Panc1 (cell line): Measurements from ENCODE around the gene NT5C1A. TPM values are rescaled to one million over a fixed set of nuclear protein-coding genes. Genes with fewer than 3 reads are reported as not detected.
A peak's percentile ranks its signal among the peaks of the same experiment; 100 is the strongest.

Experiments
- ATAC-seq: fragments of 200-7000 bp; cut with Tn5 transposase; 2 replicates; pipeline ENCODE4 v1.9.1; 2020; ENCODE audit warnings: mild to moderate bottlenecking, moderate library complexity
- BruUV-seq: library from RNA; stranded (reverse); fragments of 400-500 nt; replicated peaks from 2 replicates; lab custom pipeline; 2021; lab: Mats Ljungman, UMichigan
- CTCF ChIA-PET: fragments of 300-600 bp; sonication (Branson Sonifier 250); formaldehyde crosslinking; loops from one replicate; lab custom pipeline; 2022; ENCODE audit warnings: antibody characterized with exemption; lab: Charles Lee
- POLR2A ChIA-PET: fragments of 300-600 bp; sonication (Branson Sonifier 250); formaldehyde crosslinking; loops from one replicate; lab custom pipeline; 2022; ENCODE audit warnings: antibody characterized with exemption; lab: Charles Lee
- DNase-seq: peaks from one replicate; pipeline ENCODE4 v3.0.0-alpha.2; 2010; ENCODE audit warnings: low read depth, low spot score
- H3K27ac ChIP-seq: 2 replicates; pipeline ENCODE4 v1.5.1; 2011; ENCODE audit warnings: mild to moderate bottlenecking, low read length, inconsistent platforms
- H3K27me3 ChIP-seq: fragments of 200-500 bp; sonication (Bioruptor generic); 2 replicates; pipeline ENCODE4 v1.6.0; 2014; ENCODE audit warnings: low read length, inconsistent platforms; ENCODE audit not compliant: control insufficient read depth, insufficient read depth
- H3K36me3 ChIP-seq: fragments of 200-500 bp; sonication (Bioruptor generic); 2 replicates; pipeline ENCODE4 v1.5.1; 2014; ENCODE audit warnings: inconsistent platforms, mild to moderate bottlenecking, low read length, moderate library complexity; ENCODE audit not compliant: control insufficient read depth, insufficient read depth
- H3K4me1 ChIP-seq: 2 replicates; pipeline ENCODE4 v1.5.1; 2011; ENCODE audit warnings: inconsistent platforms, mild to moderate bottlenecking, low read length, moderate library complexity; ENCODE audit not compliant: control insufficient read depth, insufficient read depth
- H3K4me3 ChIP-seq, 2 experiments: 2 replicates each; pipeline ENCODE4 v1.5.1; 2011 to 2012; ENCODE audit warnings: low read depth in 2 of 2, low read length in 2 of 2, mild to moderate bottlenecking in 2 of 2, inconsistent platforms in 1 of 2, moderate library complexity in 1 of 2
- H3K9me3 ChIP-seq: fragments of 200-500 bp; sonication (Bioruptor generic); 2 replicates; pipeline ENCODE4 v1.5.1; 2014; ENCODE audit warnings: low read depth, mild to moderate bottlenecking, inconsistent platforms, low read length, moderate library complexity; ENCODE audit not compliant: control insufficient read depth, insufficient read depth
- POLR2AphosphoS5 ChIP-seq: IDR thresholded peaks from 2 replicates; pipeline ENCODE4 v1.6.1; 2012; ENCODE audit warnings: mild to moderate bottlenecking, low read depth, low read length, moderate library complexity
- SIN3A ChIP-seq: IDR thresholded peaks from 2 replicates; pipeline ENCODE4 v1.6.1; 2012; ENCODE audit warnings: low read depth, mild to moderate bottlenecking, low read length, moderate library complexity, borderline replicate concordance; ENCODE audit not compliant: insufficient read depth
- TCF7L2 ChIP-seq: IDR thresholded peaks from 2 replicates; pipeline ENCODE4 v1.6.1; 2011; ENCODE audit warnings: mild to moderate bottlenecking, low read depth, low read length, inconsistent platforms
- in situ Hi-C: cut with HindIII; loops from 2 replicates; pipeline ENCODE4 v1.10.0; 2016; ENCODE audit warnings: low sequenced_read_pairs, low pct_unique_long_range_greater_than_20kb
- intact Hi-C: fragments of 100-400 bp; cut with micrococcal nuclease; formaldehyde crosslinking; loops from one replicate; pipeline ENCODE4 v1.10.0; 2022; ENCODE audit not compliant: unreplicated experiment
- total RNA-seq: library from RNA; stranded (reverse); gene quantifications from one replicate; pipeline ENCODE4 v1.2.1, GENCODE V29; 2021; ENCODE audit not compliant: unreplicated experiment
- TF ChIP-seq, protein P1 (sequence below): fragments of 450-650 bp; IDR thresholded peaks from 2 replicates; pipeline ENCODE4 v1.5.1; 2017; ENCODE audit warnings: mild to moderate bottlenecking
- TF ChIP-seq, protein P2 (sequence below), 2 experiments: IDR thresholded peaks; 2 replicates each; pipeline ENCODE4 v1.6.1; 2011 to 2012; ENCODE audit warnings: low read depth in 2 of 2, control low read depth in 1 of 2, low read length in 1 of 2, mild to moderate bottlenecking in 1 of 2, moderate library complexity in 1 of 2; ENCODE audit not compliant: insufficient read depth in 1 of 2

NT5C1A gene
- total RNA-seq, 1 experiment from 2014 or later: not detected

DNA sequence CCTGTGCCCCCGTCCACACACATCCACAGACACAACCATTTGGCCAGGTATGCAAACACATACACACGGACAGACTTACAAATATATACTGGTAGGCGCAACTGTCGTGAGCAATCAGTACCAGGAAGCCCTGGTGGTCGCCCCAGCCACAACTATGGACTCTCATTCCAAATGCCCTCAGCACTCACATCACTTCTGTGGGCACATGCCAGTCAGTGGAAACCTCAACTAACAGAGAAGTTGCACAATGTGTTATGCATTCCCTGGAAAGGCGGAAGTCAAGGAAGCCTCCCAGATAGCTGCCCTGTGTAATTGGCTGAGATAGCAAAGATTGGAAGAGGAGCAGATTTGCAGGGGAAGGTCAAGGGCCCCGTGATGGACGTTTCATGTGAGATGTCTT lies 31.0 kb downstream of the NT5C1A start:
- in situ Hi-C loops: no loop called here
- POLR2A ChIA-PET: no interaction called here
- DNase-seq: no peak
- ATAC-seq: no peak
- intact Hi-C loops: no loop called here
- no peak overlapping the region for H3K27ac ChIP-seq
- BruUV-seq: no TSS peak
- no peak overlapping the region for H3K4me3 ChIP-seq
- H3K27me3 ChIP-seq: no peaks in the 10 kb centered on the region
- H3K9me3 ChIP-seq: no peaks in the 10 kb centered on the region
- H3K4me1 ChIP-seq: 0 out of 2 replicates have a peak, but pooled peaks cover 2% of the 10 kb centered on the region
- H3K36me3 ChIP-seq: no peaks in the 10 kb centered on the region
- CTCF ChIA-PET: interaction anchor here (0.6 to 1.3 kb wide), 3 partner anchors 9 to 232 kb away, joined by 3 read pairs; no protein-coding TSS in a partner anchor
- TF ChIP-seq TCF7L2 (no peak), SIN3A (no peak), POLR2AphosphoS5 (no peak)
- TF ChIP-seq, protein P1, sequence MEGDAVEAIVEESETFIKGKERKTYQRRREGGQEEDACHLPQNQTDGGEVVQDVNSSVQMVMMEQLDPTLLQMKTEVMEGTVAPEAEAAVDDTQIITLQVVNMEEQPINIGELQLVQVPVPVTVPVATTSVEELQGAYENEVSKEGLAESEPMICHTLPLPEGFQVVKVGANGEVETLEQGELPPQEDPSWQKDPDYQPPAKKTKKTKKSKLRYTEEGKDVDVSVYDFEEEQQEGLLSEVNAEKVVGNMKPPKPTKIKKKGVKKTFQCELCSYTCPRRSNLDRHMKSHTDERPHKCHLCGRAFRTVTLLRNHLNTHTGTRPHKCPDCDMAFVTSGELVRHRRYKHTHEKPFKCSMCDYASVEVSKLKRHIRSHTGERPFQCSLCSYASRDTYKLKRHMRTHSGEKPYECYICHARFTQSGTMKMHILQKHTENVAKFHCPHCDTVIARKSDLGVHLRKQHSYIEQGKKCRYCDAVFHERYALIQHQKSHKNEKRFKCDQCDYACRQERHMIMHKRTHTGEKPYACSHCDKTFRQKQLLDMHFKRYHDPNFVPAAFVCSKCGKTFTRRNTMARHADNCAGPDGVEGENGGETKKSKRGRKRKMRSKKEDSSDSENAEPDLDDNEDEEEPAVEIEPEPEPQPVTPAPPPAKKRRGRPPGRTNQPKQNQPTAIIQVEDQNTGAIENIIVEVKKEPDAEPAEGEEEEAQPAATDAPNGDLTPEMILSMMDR: no peak
- TF ChIP-seq, protein P2, sequence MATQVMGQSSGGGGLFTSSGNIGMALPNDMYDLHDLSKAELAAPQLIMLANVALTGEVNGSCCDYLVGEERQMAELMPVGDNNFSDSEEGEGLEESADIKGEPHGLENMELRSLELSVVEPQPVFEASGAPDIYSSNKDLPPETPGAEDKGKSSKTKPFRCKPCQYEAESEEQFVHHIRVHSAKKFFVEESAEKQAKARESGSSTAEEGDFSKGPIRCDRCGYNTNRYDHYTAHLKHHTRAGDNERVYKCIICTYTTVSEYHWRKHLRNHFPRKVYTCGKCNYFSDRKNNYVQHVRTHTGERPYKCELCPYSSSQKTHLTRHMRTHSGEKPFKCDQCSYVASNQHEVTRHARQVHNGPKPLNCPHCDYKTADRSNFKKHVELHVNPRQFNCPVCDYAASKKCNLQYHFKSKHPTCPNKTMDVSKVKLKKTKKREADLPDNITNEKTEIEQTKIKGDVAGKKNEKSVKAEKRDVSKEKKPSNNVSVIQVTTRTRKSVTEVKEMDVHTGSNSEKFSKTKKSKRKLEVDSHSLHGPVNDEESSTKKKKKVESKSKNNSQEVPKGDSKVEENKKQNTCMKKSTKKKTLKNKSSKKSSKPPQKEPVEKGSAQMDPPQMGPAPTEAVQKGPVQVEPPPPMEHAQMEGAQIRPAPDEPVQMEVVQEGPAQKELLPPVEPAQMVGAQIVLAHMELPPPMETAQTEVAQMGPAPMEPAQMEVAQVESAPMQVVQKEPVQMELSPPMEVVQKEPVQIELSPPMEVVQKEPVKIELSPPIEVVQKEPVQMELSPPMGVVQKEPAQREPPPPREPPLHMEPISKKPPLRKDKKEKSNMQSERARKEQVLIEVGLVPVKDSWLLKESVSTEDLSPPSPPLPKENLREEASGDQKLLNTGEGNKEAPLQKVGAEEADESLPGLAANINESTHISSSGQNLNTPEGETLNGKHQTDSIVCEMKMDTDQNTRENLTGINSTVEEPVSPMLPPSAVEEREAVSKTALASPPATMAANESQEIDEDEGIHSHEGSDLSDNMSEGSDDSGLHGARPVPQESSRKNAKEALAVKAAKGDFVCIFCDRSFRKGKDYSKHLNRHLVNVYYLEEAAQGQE (IDR thresholded peaks at IDR 0.05; ENCODE audit: insufficient read depth in 1 of 2, low read depth in 2 of 2, low read length in 1 of 2): no peak

DNA sequence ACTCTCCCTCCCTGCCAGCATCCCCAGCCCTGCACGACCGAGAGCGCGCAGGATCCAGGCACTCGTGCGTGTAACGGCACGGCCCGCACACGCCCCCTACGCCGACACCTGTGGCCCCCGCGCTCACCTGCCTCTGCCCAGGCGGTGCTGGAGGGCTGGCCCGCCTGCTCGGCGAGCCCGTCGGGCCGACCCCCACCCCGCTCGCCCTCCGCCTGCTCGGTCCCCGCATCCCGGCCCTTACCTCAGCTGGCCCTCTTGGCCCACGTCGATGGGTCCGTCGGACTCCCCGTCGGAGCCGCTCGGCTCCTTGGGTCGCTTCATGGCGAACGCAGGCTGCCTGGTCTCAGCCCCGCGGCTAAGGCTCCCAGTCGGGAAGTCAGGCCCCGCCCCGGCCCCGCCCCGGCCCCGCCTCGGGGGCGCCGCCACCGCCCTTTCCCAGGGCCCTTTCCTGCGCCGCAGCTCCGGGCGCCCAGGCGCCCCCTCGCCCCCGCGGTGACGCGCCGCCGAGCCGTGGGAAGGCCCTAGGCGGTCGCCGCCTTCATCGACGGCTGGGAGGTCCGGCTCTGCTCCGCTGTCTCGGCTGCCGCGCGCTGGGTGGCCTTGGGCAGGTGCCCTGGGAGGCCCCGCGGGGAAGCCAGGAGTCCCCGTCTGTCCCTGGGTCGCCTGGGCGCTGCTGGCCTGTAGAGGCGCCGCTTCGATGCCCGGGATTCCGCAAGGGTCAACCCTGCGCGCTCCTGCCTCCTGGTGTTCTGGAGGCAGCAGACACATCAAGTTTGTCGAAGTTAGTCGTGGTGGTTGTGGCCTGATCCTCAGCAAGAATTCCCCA lies 32.4 kb downstream of the NT5C1A start, which contains the start of gene HEYL:
HEYL (minus strand) TSS at position 339 of the 826 bp plus-strand sequence; CDS start at position 321, 18 bp downstream.
- Histone ChIP-seq H3K4me1 (0 out of 2 replicates have a peak, but pooled peaks cover 2% of the 10 kb centered on the region), H3K9me3 (no peaks in the 10 kb centered on the region), H3K36me3 (no peaks in the 10 kb centered on the region), H3K27me3 (no peaks in the 10 kb centered on the region), H3K4me3 (peak within 1 kb of the TSS; percentile 55 to 60), H3K27ac (peak within 1 kb of the TSS; percentile 69; the same call in 1 of the 2 replicates)
- CTCF ChIA-PET: interaction anchor here (0.7 kb wide), 1 partner anchor 33 kb away, joined by 3 read pairs; no protein-coding TSS in a partner anchor
- POLR2A ChIA-PET: no interaction called here
- intact Hi-C loops: no loop called here
- in situ Hi-C loops: no loop called here
- TF ChIP-seq SIN3A: no peak
- TF ChIP-seq, protein P1: peak; percentile 83
- no TSS peak for BruUV-seq
- peak; percentile 32 for DNase-seq
- ATAC-seq: peak; percentile 97
